Measurements from ENCODE around the gene OBSL1.

Gene OBSL1

GRCh38 chr2:219547621-219548020, 23.7 kb downstream of the OBSL1 start:
- TF ChIP-seq ZFX (IDR thresholded peaks at IDR 0.05; ENCODE audit: borderline replicate concordance): no peak
- no peak for TF ChIP-seq CTCF (IDR thresholded peaks at IDR 0.05)
- H3K27ac ChIP-seq: no peak overlapping the region

- H3K27ac ChIP-seq: no peak overlapping the region
- TF ChIP-seq CTCF (IDR thresholded peaks at IDR 0.05) (no peak), ZFX (IDR thresholded peaks at IDR 0.05; ENCODE audit: borderline replicate concordance) (no peak)
These were observed 25.4 kb downstream of the OBSL1 start for GRCh38 chr2:219545943-219546352.

- TF ChIP-seq ZFX (IDR thresholded peaks at IDR 0.05; ENCODE audit: borderline replicate concordance) (no peak), CTCF (IDR thresholded peaks at IDR 0.05) (no peak)
These were observed 25.9 kb downstream of the OBSL1 start for GRCh38 chr2:219545295-219545942.

DNA sequence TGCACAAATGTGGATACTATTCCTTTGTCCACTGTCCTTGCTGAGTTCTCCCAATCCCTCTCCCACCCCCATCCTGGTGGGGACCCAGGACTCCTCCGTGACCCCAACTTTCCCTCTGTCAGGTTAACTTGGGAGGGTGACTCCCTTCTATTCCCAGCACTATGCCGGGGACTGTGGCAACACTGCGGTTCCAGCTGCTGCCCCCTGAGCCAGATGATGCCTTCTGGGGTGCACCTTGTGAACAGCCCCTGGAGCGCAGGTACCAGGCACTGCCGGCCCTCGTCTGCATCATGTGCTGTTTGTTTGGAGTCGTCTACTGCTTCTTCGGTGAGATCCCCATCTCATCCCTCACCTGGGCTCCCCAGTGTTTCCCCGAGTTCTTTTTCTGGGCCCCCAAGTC, 26.8 kb downstream of the OBSL1 start:
- TF ChIP-seq CTCF (IDR thresholded peaks at IDR 0.05): no peak
- peak overlapping the region; percentile 93 for H3K27ac ChIP-seq

More at GRCh38 chr2:219545295-219545942, 25.9 kb downstream of the OBSL1 start:
- H3K27ac ChIP-seq: no peak overlapping the region

DNA sequence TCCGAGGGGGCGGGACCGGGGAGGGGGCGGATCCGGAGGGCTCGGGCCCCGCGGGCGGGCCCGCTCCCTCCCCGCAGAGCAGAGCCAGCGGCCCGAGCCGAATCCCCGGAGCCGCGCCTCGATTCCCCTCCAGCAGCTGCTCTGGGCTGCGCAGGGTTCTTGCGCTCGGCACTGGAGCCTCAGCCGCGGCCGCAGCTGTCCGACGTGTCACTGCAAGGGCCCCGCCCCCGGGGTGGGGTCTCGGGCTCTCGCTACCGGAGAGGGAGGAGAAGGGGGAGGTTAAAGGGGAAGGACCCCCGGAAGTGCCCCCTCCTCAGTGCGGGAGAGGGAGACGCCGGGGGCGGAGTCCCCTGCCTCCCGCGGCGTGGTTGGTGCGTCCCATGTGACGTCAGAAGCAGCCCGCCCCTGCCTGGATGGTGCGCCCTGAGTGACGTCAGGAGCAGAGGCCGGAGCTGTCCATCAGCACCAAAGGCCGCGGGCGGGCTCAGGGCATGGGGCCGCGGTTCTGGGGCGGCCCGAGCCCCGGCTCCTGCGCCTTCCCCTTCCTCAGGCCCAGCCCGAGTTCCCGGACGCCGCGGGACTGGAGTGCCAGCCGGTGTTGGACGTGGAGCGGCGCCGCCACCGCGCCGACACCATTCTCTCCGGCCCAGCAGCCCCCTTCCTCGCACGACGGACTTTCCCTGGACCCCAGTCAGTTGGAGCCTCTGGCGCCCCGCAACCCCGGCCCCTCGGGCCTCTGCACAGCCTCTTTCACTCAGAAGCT, 27.6 kb downstream of the OBSL1 start, which contains the start of the genes CHPF and TMEM198:
Gene CHPF (minus strand): TSS at position 214 of the 763 bp plus-strand sequence. CDS start 271 bp downstream, outside the sequence.
Gene TMEM198 (plus strand): TSS at position 433 of the 763 bp plus-strand sequence. CDS start 700 bp downstream, outside the sequence.
- TF ChIP-seq ZFX (IDR thresholded peaks at IDR 0.05; ENCODE audit: borderline replicate concordance) (no peak), CTCF (IDR thresholded peaks at IDR 0.05) (no peak)
- peak within 1 kb of the TSS; percentile 93 for H3K27ac ChIP-seq

- TF ChIP-seq CTCF (IDR thresholded peaks at IDR 0.05) (peak; percentile 18), ZFX (IDR thresholded peaks at IDR 0.05; ENCODE audit: borderline replicate concordance) (no peak)
- H3K27ac ChIP-seq: peak overlapping the region; percentile 93
These were observed 28.3 kb downstream of the OBSL1 start for GRCh38 chr2:219542931-219543595.
